HG03060 (cell line): Measurements from ENCODE around the gene SLC12A7.
"Not testable (repeated sequence)": the region's sequence is repeated elsewhere in the genome, so short reads cannot be mapped to it uniquely, and the experiment has no call there.

Experiments used
- ATAC-seq: cut with Tn5 transposase; IDR thresholded peaks from one replicate; pipeline ENCODE4 v1.9.1; 2021; ENCODE audit warnings: low read depth, moderate number of reproducible peaks; ENCODE audit not compliant: unreplicated experiment

SLC12A7 gene

DNA sequence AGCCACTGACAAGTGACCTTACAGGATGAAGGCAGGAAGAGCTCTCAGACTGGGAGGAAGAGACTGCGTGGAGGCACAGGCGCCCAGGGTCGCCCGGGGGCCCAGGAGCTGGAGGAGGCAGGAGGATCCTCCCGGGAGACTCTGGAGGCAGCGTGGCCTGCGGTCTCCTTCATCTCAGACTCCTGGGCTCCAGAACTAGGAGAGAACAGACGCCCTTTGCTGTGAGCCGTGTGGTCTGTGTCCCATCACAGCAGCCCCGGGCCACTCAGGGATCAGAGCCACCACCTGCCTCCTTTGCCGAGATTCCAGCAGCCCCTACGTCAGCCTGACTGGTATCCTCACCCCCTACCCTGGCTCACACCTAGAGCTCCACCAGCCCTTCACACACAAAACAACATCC lies 45.2 kb downstream of the SLC12A7 start:
- no peak for ATAC-seq

DNA sequence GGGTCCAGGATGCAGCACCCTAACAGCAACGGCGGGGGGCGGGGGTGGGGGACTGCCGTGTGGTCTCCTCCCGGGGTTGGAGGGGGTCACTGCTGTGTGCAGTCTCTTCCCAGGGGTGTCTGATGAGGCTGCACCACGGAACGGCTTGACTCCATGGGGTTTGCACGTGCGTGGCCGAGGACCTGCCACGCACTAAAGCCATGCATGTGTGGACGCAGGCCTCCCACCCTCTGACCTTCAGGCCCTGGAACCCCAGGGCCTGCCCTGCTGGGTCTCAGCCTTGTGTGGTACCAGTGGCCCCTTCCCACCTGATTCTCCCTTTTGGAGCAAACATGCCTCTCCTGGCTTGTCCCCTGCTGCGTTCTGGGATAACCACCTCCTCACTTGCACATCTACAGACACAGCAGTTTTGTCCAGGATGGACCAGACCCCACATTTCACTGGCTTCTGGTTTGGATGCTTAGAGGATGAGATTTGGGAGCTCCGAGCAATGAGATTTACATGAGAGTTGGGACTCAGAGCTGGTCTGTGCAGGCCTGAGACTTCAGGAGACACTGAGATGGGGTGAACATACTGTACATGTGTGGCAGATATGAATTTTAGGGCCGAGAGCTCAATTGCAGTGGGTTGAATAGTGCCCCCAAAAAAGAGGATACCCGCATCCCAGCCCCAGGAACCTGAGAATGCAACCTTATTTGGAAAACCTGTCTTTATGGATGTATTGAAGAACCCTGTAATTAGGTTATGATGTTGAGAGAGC lies 45.8 kb downstream of the SLC12A7 start:
- ATAC-seq, result no peak

DNA sequence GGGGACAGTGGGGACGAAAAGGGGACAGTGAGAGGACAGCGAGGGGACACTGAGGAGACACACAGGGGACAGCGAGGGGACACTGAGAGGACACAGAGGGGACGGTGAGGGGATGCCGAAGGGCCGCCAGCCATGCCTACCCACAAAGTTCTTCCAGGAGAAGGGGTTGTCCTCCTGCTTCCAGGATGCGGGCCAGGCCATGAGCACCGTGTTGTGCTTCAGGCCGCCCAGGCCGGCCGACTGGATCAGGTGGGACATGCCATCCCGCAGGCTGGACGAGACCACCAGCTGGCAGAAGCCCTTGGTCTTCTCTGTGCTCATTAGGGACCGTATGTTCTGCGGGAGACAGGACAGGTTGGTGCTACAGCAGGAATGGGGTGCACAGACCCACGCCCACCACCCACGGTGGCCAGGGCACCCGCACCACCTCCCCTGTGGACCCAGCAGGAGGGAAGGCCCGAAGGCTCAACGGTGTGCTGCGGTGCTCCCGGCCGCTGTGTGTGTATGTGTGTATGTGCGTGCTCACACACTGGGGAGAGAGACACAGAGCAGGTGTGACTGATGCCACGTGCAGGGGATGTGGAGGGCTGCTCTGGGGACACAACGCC lies 46.6 kb downstream of the SLC12A7 start:
- ATAC-seq, result no peak

DNA sequence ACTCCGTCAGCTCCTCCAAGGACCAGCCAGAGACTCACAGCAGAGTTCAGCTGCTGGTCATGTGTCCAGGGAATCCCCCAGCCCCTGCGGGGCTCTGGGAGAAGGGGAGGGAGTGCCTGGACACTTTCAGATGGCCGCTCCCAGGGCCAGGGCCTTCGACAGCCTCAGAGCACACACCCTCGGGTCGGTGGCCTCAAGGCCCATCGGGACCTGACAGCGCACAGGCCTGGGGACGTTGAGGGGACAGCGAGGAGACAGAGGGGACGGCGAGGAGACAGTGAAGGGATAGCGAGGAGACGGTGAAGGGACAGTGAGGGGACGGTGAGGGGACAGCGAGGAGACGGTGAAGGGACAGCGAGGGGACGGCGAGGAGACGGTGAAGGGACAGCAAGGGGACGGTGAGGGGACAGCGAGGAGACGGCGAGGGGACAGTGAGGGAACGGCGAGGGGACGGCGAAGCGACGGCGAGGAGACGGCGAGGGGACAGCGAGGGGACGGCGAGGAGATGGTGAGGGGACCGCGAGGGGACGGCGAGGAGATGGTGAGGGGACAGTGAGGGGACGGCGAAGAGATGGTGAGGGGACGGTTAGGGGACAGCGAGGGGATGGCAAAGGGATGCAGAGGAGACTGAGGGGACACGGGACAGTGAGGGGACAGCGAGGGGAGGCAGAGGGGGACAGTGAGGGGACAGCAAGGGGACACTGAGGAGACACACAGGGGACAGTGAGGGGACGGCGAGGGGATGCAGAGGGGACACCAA lies 47.3 kb downstream of the SLC12A7 start:
- no peak for ATAC-seq

DNA sequence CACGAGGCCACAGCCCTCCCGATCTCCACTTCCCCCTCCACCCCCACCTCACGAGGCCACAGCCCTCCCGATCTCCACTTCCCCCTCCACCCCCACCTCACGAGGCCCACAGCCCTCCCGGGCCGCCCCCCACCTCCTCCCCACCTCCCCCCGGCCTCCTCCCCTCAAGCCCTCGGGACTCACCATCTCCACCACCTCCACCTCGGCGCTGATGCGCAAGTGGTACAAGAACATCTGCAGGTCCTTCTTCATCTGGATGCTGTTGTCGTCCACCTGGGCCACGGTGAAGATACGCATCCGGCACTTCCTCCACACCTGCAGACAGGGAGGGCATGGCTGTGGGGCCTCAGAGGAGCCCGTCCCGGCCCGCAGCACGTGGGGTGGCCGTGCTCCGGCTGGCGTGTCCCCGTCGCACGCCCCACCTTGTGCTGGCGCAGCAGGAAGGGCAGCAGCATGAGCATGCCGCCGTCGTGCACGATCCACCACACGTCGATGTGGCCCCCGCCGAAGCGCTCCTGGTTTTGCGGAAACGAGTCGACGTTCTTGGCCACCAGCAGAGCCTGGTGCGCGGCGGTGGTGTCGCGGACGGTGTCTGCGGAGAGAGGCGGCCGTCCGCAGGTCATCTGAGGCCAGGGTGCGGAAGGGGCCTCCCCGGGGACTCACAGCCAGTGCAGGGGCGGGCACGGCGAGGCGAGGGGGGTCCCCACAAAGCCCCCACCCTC lies 48.0 kb downstream of the SLC12A7 start:
- ATAC-seq, result no peak

DNA sequence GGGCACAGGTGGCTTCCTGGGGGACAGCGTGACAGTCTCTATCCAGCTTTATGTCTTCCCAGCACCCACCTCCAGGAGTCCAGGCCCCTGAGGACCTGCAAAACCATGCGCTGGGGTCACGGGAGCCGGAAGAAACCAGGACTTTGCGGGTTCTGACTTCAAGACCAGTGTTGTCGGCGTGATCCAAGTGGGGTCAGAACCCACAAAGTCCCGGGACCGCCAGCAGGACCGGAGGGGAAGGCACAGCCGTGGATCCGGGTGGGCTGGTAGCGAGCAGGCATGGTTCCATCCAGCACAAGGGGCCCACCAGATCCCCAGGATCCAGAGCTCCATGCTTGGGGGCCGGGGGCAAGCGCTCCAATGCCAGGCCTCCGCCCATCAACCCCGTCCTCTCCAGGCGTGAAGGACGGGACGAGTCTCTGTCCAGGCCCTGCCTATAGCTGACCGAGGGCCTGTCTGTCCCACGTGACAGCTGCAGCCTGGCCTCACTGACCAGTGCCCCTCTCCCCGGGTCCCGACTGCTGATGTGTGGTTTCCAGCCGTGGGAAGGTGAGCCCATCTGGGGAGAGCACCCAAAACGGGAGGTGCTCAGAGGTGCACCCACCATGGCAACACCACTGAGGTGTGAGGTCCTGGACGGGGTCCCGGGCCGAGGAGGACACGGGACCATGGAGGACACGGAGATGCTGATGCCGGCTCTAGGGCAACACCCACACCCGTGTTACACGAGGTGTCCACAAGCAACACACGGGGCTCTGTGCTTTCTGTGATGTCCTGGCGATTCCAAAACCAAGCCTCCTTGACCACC lies 48.9 kb downstream of the SLC12A7 start:
- ATAC-seq, result no peak

DNA sequence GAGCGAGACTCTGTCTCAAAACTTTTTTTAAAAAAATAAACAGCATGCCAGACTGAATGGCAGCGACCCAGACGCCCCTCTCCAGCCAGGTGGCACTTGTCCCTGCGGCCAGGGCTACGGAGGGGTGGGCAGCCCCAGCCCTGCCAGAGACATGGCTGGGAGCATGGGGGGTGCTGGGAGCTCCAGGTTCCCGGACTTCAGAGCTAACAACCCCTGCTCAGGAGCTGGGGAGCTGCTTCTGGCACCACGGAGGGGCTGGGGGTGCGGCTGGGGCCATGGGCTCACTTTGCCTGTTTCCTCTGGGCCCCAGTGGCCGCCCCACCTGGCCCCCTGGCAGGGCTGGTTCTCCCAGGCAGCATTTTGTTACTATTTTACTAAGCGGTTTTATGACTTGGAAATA lies 49.9 kb downstream of the SLC12A7 start:
- no peak for ATAC-seq

DNA sequence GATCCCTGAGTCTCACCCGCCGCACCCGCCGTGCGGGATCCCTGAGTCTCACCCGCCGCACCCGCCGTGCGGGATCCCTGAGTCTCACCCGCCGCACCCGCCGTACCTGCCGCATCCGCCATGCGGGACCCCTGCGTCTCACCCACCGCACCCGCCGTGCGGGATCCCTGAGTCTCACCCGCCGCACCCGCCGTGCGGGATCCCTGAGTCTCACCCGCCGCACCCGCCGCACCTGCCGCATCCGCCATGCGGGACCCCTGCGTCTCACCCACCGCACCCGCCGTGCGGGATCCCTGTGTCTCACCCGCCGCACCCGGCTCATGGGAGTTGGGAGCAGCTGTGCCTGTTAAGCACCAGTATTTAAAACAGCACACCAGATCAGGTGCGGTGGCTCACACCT lies 50.6 kb downstream of the SLC12A7 start:
- ATAC-seq, result not testable (repeated sequence)

DNA sequence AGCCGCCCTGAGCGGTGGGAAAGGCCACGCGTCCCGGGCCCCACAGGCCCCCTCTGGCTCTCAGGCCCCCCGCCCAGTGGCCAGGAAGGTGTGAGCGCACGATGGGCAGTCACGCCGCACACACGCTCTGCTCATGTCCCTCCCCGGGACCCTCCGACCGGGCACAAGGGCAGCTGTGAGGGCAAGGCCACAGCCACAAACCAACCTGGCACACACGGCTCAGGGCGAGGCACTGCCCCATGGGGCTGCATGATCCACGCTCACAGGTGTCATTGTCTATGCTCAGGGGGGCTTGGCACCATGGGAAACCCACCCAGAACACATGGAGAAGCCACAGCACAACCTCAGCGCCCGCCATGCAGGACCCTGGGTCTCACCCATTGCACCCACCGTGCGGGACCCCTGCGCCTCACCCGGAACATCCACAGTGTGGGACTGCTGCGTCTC lies 51.3 kb downstream of the SLC12A7 start:
- ATAC-seq, result no peak

DNA sequence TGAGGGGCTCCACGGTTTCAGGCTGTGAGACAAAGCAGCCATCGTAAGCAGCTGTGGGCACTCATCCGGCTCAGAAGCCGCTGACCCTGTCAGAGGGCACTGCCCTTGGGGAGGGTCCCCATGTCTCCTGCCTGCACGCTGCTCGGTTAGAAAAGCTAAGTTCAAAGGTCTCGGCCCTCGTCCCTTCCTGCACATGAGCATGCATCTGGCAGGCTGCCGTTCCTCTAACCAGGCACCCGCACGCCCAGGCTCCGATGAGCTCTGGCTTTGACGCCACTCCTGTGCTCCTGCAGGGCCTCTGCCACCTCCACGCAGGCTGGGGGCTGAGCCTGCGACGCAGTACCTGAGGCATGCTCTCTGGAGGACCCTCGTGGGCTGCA lies 52.0 kb downstream of the SLC12A7 start:
- ATAC-seq, result no peak

DNA sequence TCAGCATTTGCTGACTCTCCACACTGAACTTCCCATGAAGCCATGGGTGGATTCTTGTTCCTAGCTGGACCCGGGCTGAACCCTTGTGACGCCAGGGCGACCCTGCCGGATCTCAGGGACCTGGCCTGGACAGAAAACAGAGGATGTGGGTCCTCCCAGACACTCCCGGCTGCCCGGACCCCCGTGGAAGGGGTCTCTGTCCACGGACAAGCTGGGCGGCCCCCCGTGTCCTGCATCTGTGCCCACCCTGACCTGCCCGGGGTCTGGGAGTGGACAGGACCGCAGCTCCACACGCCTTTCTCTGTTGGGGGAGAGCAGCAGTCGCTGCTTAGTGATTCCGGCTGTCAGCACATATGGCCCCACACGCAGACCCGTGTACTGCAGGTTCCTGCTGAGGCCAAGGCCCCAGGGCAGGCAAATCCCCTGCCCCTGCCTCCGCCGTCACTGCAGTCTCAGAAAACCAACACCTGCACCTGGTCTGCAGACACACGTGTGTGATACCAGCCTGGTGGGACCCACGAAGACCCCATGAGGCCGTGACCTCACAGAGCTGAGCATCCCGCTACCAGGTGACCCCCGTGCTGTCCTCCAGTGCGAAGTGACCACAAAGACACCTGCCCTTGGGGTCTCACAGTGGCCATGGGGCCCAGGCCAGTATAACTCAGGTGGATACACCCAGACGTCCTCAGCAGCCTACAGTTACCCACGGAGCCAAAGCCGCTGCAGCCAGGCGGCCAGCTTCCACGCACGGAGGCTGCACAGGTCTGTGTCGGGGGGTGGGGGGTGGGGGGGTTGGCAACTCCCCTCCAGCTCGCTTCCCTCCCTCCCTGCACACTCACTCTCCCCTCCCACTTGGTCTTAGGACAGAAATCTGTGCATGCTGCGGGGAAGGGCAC lies 52.6 kb downstream of the SLC12A7 start:
- no peak for ATAC-seq

DNA sequence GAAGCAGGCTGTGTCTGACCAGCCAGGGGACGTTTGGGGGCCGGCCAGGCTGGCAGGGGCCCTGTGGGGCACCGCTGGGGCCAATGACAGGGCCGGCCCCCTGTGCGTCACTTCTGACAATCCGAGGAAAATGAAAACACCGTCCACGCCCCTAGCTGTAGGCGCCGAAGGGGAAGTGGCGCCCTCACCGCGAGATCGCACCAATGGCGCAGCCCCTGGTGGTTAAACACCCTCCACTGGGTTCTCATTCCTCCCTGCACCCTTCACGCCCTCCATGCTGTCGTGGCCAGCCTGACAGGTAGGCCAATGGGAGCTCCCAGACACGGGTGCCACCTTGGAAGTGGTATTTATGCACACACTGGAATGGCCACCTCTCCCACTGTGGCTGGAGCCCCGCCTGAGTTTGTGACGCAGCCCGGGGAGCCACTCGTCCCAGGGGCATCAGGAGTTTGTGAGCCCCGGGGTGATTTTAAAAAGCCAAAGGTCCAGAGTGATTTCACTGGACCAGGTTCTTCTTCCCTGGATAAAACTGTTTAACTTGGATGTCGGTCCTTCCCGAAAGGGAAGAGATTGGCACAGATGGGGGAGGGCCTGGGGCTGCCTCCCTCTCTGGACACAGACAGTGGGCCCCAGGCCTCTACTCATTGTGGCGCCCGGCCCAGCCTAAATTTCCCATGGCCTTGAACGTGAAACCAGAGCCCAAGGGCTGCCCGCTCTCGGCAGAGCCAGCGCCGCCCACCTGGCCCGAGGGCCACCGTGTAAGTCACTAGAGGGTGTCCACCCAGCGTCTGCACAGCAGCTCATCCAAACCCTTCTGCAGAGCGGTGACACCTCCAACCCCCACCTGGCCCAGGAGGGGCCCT lies 53.5 kb downstream of the SLC12A7 start:
- no peak for ATAC-seq

DNA sequence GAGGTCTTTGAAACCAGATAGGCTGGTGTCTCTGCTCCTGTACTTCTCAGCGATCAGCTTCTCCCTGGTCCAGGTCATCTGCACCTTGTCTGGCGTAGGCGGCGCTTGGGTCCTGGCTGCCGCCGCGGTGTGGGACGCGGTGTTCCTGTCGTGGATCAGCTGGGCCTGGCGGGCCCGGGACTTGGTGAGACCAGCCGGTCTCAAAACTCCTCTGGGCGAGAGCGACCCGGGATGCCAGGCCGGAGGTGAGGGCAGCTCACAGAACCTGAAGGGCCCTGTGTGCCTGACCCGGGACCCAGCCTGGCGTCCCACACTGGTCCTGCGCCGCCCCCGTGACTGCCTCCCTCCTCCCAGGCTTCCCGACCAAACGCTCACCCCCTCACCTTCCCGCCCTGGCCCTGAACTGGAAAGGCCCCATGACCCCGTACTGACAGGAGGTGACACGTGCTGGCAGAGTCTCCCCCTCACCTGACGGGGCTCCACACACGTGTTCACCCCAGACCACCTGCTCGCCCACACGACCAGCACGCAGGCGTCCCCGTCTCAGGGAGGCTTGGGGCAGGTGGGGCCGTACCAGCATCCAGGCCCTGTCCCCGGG lies 54.3 kb downstream of the SLC12A7 start:
- no peak for ATAC-seq

DNA sequence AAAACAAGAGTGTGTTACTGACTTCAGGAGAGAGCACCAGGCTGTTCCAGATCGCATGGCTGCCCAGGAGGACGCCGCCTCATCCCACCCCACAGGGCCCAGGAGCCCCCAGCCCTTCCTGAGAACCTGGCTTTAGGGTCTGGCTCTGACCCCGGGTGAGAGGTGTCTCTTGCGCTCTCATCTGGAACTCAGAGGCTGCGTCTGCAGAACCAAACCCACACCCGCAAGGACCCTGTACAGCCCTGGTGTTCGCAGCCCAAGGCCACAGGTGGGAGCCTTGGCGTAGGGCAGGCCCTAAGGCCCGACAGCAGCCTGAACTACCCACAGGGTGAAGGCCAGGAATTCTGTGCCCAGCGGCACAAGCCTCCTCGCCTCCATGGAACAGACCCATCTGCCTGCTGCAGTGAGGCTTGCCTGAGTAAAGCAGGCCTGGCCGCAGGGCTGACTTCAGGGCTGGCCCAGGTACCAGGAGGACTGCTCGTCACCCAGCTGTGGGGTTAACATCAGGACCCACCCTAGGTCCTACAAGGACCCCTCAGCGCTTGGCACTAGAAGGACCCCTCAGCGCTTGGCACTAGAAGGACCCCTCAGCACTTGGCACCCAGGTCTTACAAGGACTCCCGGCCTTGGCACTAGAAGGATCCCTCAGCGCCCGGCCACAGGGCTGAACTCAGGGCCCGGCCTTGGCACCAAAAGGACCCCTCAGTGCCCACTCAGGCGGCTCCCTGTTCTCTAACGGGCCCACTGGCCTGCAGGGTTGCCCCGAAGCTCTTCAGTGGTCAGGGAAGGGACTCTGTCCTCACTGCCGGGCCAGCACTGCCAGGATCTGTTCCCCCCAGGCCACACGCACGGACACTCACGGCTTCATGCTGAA lies 55.0 kb downstream of the SLC12A7 start:
- no peak for ATAC-seq

DNA sequence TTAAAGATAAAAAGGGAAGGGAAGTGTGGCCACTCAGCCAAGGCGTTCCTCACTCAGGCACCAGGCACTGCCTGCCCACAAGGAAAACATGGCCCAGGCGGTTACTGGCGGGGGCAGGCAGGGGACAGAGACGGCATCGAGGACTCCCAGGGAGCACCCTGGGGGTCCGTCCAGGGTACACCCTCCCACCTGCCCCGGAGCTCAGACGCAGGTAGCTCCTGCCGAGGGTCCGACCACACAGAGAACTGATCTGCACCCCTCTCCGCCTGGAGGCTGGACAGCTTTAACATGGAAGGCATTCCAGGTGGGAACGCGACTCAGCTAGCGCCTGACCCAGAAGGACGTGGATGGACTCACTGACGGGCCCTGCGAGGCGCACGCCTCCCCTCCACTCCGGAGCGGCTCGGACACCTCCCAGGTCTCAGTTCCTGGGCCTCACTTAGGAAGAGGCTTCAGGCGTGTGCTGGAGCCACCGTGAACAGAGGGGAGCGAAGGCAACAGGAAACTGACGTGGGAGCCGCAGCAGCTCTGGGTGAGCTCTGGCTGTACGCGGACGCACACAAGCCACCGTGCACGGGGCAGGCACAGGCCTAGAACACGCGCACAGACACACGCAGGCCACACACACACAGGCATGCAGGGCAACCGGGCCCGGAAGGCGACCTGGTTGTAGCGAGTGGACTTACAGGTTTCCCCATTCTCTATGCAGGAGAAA lies 55.8 kb downstream of the SLC12A7 start:
- no peak for ATAC-seq
